Measurements from ENCODE around the gene NFIL3.

DNA sequence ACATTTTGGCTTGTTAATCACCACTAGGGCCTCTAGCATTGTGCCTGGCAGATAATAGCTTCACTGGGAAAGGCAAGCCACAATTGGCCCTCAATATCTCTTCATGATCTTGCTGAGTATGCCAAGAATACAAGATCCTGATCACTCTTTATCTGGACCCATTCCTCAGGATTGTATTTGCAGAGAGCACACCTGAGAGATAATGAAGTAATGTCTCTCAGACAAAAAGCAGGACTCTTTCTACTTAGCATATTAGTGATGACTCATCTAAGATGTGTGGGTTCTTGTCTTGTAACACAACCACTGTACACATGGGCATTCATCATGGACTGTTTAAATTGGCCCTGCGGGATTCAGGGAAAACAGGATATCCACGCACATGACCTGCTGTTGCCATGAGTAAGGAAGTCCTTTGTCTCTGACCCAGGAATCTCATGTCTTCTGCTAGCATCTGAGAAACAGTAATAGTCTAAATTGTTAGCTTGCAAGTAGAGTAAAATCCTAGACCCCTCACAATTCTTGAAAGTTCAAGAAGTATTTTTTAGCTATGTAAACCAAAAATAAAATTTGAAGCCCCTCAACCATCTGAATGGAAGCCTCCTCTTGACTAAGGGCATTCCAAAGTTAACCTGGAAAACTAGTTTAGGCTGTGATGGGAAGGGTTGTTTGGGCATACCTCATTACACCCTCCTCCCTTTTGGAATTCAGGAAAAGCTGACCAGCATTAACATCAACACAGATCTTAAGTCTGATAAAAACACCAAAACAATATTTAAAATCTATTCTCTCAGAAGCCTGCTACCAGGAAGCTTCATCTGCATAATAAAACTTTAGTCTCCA, 28.0 kb upstream of the NFIL3 start:
- TF ChIP-seq, protein P1, sequence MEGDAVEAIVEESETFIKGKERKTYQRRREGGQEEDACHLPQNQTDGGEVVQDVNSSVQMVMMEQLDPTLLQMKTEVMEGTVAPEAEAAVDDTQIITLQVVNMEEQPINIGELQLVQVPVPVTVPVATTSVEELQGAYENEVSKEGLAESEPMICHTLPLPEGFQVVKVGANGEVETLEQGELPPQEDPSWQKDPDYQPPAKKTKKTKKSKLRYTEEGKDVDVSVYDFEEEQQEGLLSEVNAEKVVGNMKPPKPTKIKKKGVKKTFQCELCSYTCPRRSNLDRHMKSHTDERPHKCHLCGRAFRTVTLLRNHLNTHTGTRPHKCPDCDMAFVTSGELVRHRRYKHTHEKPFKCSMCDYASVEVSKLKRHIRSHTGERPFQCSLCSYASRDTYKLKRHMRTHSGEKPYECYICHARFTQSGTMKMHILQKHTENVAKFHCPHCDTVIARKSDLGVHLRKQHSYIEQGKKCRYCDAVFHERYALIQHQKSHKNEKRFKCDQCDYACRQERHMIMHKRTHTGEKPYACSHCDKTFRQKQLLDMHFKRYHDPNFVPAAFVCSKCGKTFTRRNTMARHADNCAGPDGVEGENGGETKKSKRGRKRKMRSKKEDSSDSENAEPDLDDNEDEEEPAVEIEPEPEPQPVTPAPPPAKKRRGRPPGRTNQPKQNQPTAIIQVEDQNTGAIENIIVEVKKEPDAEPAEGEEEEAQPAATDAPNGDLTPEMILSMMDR (IDR thresholded peaks at IDR 0.05) = no peak
- TF ChIP-seq GATA2 (CRISPR knock-in tag; IDR thresholded peaks at IDR 0.05) (no peak), EP300 (IDR thresholded peaks at IDR 0.05; ENCODE audit: borderline replicate concordance in 1 of 2, low read depth in 1 of 2, low read length in 1 of 2) (no peak), NFIC (IDR thresholded peaks at IDR 0.05; ENCODE audit: borderline replicate concordance) (no peak), EZH2phosphoT487 (IDR thresholded peaks at IDR 0.05; ENCODE audit: borderline replicate concordance, low read depth) (no peak), RCOR1 (IDR thresholded peaks at IDR 0.05; ENCODE audit: low read length) (no peak)

Measured in SK-N-SH (cell line).